H1 (cell line): ENCODE results near the gene PHAX. TPM values are rescaled to one million over a fixed set of nuclear protein-coding genes. Genes with fewer than 3 reads are reported as not detected.

Experiments used
- CTCF ChIA-PET: fragments of 300-600 bp; sonication (Branson Sonifier 250); formaldehyde crosslinking; loops from one replicate; lab custom pipeline; 2021; ENCODE audit not compliant: partially characterized antibody; lab: Charles Lee
- POLR2A ChIA-PET: fragments of 300-600 bp; sonication (Branson Sonifier 250); formaldehyde crosslinking; loops from one replicate; lab custom pipeline; 2021; ENCODE audit warnings: inconsistent platforms; ENCODE audit not compliant: partially characterized antibody; lab: Charles Lee
- DNase-seq, 2 experiments: peaks; one replicate each; pipeline versions ENCODE4 v3.0.0 to v3.0.0-alpha.2; 2010 to 2022; ENCODE audit warnings: low spot score in 2 of 2, low read depth in 1 of 2, mixed read lengths in 1 of 2
- FAIRE-seq: peaks from 2 replicates; lab custom pipeline; 2011; peaks lifted over from hg19 to GRCh38; lab: Jason Lieb, UNC
- H2AFZ ChIP-seq: 2 replicates; pipeline ENCODE4 v1.8.1; 2012; ENCODE audit warnings: low read length, inconsistent platforms
- H2AK5ac ChIP-seq: 2 replicates; pipeline ENCODE4 v1.6.1; 2013; ENCODE audit warnings: low read depth, low read length
- H2BK120ac ChIP-seq: replicated peaks from 2 replicates; pipeline ENCODE3; 2013; ENCODE audit warnings: low read depth, low read length, inconsistent platforms
- H2BK12ac ChIP-seq: 2 replicates; pipeline ENCODE4 v1.6.1; 2013; ENCODE audit warnings: low read depth, low read length
- H2BK15ac ChIP-seq: 2 replicates; pipeline ENCODE4 v1.6.1; 2013; ENCODE audit warnings: low read length
- H2BK20ac ChIP-seq: 2 replicates; pipeline ENCODE4 v1.6.1; 2013; ENCODE audit warnings: low read length
- H2BK5ac ChIP-seq: 2 replicates; pipeline ENCODE4 v1.6.1; 2013; ENCODE audit warnings: low read depth, low read length
- H3K14ac ChIP-seq: 2 replicates; pipeline ENCODE4 v1.6.1; 2013; ENCODE audit warnings: inconsistent platforms; ENCODE audit not compliant: insufficient read length
- H3K18ac ChIP-seq: 2 replicates; pipeline ENCODE4 v1.6.1; 2013; ENCODE audit warnings: low read length; ENCODE audit errors: extremely low read depth
- H3K23ac ChIP-seq: 2 replicates; pipeline ENCODE4 v1.6.1; 2013; ENCODE audit warnings: inconsistent platforms; ENCODE audit not compliant: insufficient read length
- H3K23me2 ChIP-seq: 2 replicates; pipeline ENCODE4 v1.6.1; 2013; ENCODE audit warnings: low read depth, low read length
- H3K27ac ChIP-seq: 2 replicates; pipeline ENCODE4 v1.6.1; 2011; ENCODE audit warnings: low read depth, low read length, inconsistent platforms
- H3K27me3 ChIP-seq, 4 experiments: replicated peaks in 1 of 4; 1 replicate in 1 of 4; 2 replicates in 3 of 4; pipeline versions ENCODE4 v1.6.1 to v1.8.1; 2011 to 2013; ENCODE audit warnings: low read length in 3 of 4, mild to moderate bottlenecking in 3 of 4, inconsistent platforms in 2 of 4, mixed read lengths in 2 of 4, moderate library complexity in 1 of 4; ENCODE audit not compliant: control insufficient read depth in 3 of 4, insufficient read depth in 3 of 4; ENCODE audit errors: extremely low read depth in 1 of 4
- H3K36me3 ChIP-seq, 4 experiments: 2 replicates each; pipeline versions ENCODE4 v1.6.1 to v1.8.1; 2011 to 2013; ENCODE audit warnings: mild to moderate bottlenecking in 4 of 4, low read length in 3 of 4, moderate library complexity in 2 of 4, control low read depth in 1 of 4, inconsistent platforms in 1 of 4; ENCODE audit not compliant: insufficient read depth in 4 of 4, control insufficient read depth in 2 of 4
- H3K4ac ChIP-seq: replicated peaks from 2 replicates; pipeline ENCODE3; 2013; ENCODE audit warnings: low read length, low read depth, mixed read lengths, inconsistent platforms; ENCODE audit not compliant: insufficient read length
- H3K4me1 ChIP-seq, 4 experiments: replicated peaks in 1 of 4; 1 replicate in 1 of 4; 2 replicates in 3 of 4; pipeline versions ENCODE4 v1.6.1 to v1.8.1; 2011 to 2013; ENCODE audit warnings: low read length in 3 of 4, inconsistent platforms in 2 of 4, mixed read lengths in 1 of 4; ENCODE audit not compliant: insufficient read depth in 4 of 4, control insufficient read depth in 3 of 4
- H3K4me2 ChIP-seq, 2 experiments: 2 replicates each; pipeline versions ENCODE4 v1.6.1 to v1.8.1; 2011 to 2013; ENCODE audit warnings: low read depth in 2 of 2, low read length in 2 of 2, control low read depth in 1 of 2, inconsistent platforms in 1 of 2, mild to moderate bottlenecking in 1 of 2; ENCODE audit not compliant: insufficient read depth in 1 of 2
- H3K4me3 ChIP-seq, 4 experiments: fragments of 200-600, 300-600 bp in 1 of 4; sonication (generic), shearing (Covaris generic), sonication (Bioruptor Twin) in 1 of 4; 2 replicates each; pipeline versions ENCODE4 v1.5.1 to v1.8.1; 2011 to 2016; ENCODE audit warnings: low read length in 4 of 4, low read depth in 3 of 4, control low read depth in 2 of 4, inconsistent platforms in 2 of 4, mild to moderate bottlenecking in 2 of 4, mixed read lengths in 1 of 4, moderate library complexity in 1 of 4; ENCODE audit not compliant: insufficient read depth in 2 of 4; ENCODE audit errors: extremely low read depth in 1 of 4
- H3K56ac ChIP-seq: replicated peaks from 2 replicates; pipeline ENCODE3; 2013; ENCODE audit warnings: low read depth, mild to moderate bottlenecking, mixed read lengths, low read length, inconsistent platforms; ENCODE audit not compliant: insufficient read length
- H3K79me1 ChIP-seq: 2 replicates; pipeline ENCODE4 v1.6.1; 2013; ENCODE audit warnings: low read depth, low read length, control low read depth
- H3K79me2 ChIP-seq, 2 experiments: 2 replicates each; pipeline versions ENCODE4 v1.6.1 to v1.8.1; 2012 to 2013; ENCODE audit warnings: low read length in 2 of 2, mild to moderate bottlenecking in 2 of 2, inconsistent platforms in 1 of 2; ENCODE audit not compliant: insufficient read depth in 2 of 2, control insufficient read depth in 1 of 2
- H3K9ac ChIP-seq, 4 experiments: replicated peaks in 1 of 4; 1 replicate in 1 of 4; 2 replicates in 3 of 4; pipeline versions ENCODE4 v1.6.1 to v1.8.1; 2011 to 2013; ENCODE audit warnings: low read depth in 3 of 4, low read length in 3 of 4, control low read depth in 2 of 4, mild to moderate bottlenecking in 2 of 4, moderate library complexity in 2 of 4, inconsistent platforms in 1 of 4; ENCODE audit errors: extremely low read depth in 1 of 4
- H3K9me3 ChIP-seq, 2 experiments: 2 replicates each; pipeline versions ENCODE4 v1.6.1 to v1.8.1; 2012 to 2013; ENCODE audit warnings: mild to moderate bottlenecking in 2 of 2, moderate library complexity in 2 of 2, control low read depth in 1 of 2, inconsistent platforms in 1 of 2, low read depth in 1 of 2, low read length in 1 of 2, mixed read lengths in 1 of 2; ENCODE audit not compliant: insufficient read depth in 2 of 2
- H4K20me1 ChIP-seq, 2 experiments: replicated peaks in 1 of 2; 2 replicates each; pipeline versions ENCODE3 to v1.8.1; 2011 to 2013; ENCODE audit warnings: inconsistent platforms in 2 of 2, low read length in 2 of 2, mild to moderate bottlenecking in 1 of 2; ENCODE audit not compliant: insufficient read depth in 2 of 2, control insufficient read depth in 1 of 2
- H4K5ac ChIP-seq: 2 replicates; pipeline ENCODE4 v1.6.1; 2013; ENCODE audit warnings: low read length, low read depth, mixed read lengths, inconsistent platforms; ENCODE audit not compliant: insufficient read length
- H4K8ac ChIP-seq: 2 replicates; pipeline ENCODE4 v1.8.0; 2013; ENCODE audit warnings: mild to moderate bottlenecking, moderate library complexity, low read length, inconsistent platforms; ENCODE audit not compliant: insufficient read depth; ENCODE audit errors: extremely low read depth
- H4K91ac ChIP-seq: replicated peaks from 2 replicates; pipeline ENCODE3; 2013; ENCODE audit warnings: low read length, mixed read lengths, inconsistent platforms; ENCODE audit not compliant: insufficient read length
- BRCA1 ChIP-seq: IDR thresholded peaks from 2 replicates; pipeline ENCODE4 v1.6.1; 2012; ENCODE audit warnings: low read depth, low read length, improper control_type of control experiment
- CBX5 ChIP-seq: fragments of 300-800, 300-1000 bp; sonication (generic); IDR thresholded peaks from 2 replicates; pipeline ENCODE4 v1.7.1; 2016; ENCODE audit warnings: antibody characterized with exemption, low read length, low read depth
- CHD1 ChIP-seq: IDR thresholded peaks from 2 replicates; pipeline ENCODE4 v1.6.1; 2012; ENCODE audit warnings: low read depth, low read length, improper control_type of control experiment
- CHD2 ChIP-seq: IDR thresholded peaks from 2 replicates; pipeline ENCODE4 v1.6.1; 2012; ENCODE audit warnings: low read length, improper control_type of control experiment
- CREB1 ChIP-seq: IDR thresholded peaks from 2 replicates; pipeline ENCODE4 v1.6.1; 2012; ENCODE audit warnings: inconsistent platforms
- GTF2F1 ChIP-seq: IDR thresholded peaks from 2 replicates; pipeline ENCODE4 v1.6.1; 2012; ENCODE audit warnings: low read depth, low read length, improper control_type of control experiment, borderline replicate concordance
- PHF8 ChIP-seq: fragments of 200-600 bp; sonication (generic); conservative IDR thresholded peaks from 2 replicates; pipeline ENCODE4 v1.7.1; 2012; ENCODE audit warnings: low read depth, mild to moderate bottlenecking, inconsistent platforms, low read length, moderate library complexity
- POU5F1 ChIP-seq: IDR thresholded peaks from 2 replicates; pipeline ENCODE4 v1.6.1; 2011; ENCODE audit warnings: low read depth, mild to moderate bottlenecking, low read length, moderate library complexity
- SP1 ChIP-seq: IDR thresholded peaks from 2 replicates; pipeline ENCODE4 v1.6.1; 2011; ENCODE audit warnings: low read depth, low read length
- SRF ChIP-seq: IDR thresholded peaks from 2 replicates; pipeline ENCODE4 v1.6.1; 2011; ENCODE audit warnings: mild to moderate bottlenecking, low read depth, low read length, moderate library complexity
- TAF1 ChIP-seq: IDR thresholded peaks from 2 replicates; pipeline ENCODE4 v1.6.1; 2011; ENCODE audit warnings: mild to moderate bottlenecking, low read depth, low read length
- WGBS, 2 experiments: shearing (Covaris generic) in 1 of 2; methylation state at CpG; one replicate each; pipeline versions ENCODE4 v1.1.6 to v1.1.7; 2013 to 2015; ENCODE audit warnings: low lambda C conversion rate in 2 of 2, mixed read lengths in 2 of 2, inconsistent platforms in 1 of 2, low coverage in 1 of 2, missing lambda C conversion rate in 1 of 2; ENCODE audit not compliant: insufficient replicate concordance in 2 of 2, insufficient coverage in 1 of 2, insufficient read length in 1 of 2; ENCODE audit errors: extremely low coverage in 1 of 2, missing lambda C conversion rate in 1 of 2; 5-methylcytosine and 5-hydroxymethylcytosine counted together
- polyA plus RNA-seq, 7 experiments: library from polyadenylated mRNA; depleted of rRNA in 3 of 7; stranded (reverse) in 5 of 7; unstranded in 2 of 7; fragments of >200 nt in 5 of 7; fragments of 200-250 nt in 2 of 7; gene quantifications; 1 replicate in 5 of 7; 2 replicates in 1 of 7; 4 replicates in 1 of 7; pipeline versions ENCODE4 v1.2.1 to v1.2.3, GENCODE V29; 2011 to 2013; ENCODE audit warnings: missing spikeins in 2 of 7, mixed read lengths in 2 of 7
- total RNA-seq: library from RNA; stranded (reverse); fragmentation: NEBNext Ultra II Directional; extraction: Animal tissue kit (Norgen Biotek cat#: 25700); gene quantifications from 2 replicates; pipeline ENCODE4 v1.2.1, GENCODE V29; 2021
- TF ChIP-seq, protein P1 (sequence below): IDR thresholded peaks from 2 replicates; pipeline ENCODE4 v1.6.1; 2011; ENCODE audit warnings: low read length, improper control_type of control experiment
- TF ChIP-seq, protein P2 (sequence below): IDR thresholded peaks from 2 replicates; pipeline ENCODE4 v1.6.1; 2011; ENCODE audit warnings: low read depth, mild to moderate bottlenecking, low read length; ENCODE audit not compliant: insufficient read depth

PHAX gene
- total and polyA plus RNA-seq, 2 of the 8 experiments (the other 6 are each of a cell fraction or from before 2014, with no cell fraction given): 32.1 to 59.5 TPM

DNA sequence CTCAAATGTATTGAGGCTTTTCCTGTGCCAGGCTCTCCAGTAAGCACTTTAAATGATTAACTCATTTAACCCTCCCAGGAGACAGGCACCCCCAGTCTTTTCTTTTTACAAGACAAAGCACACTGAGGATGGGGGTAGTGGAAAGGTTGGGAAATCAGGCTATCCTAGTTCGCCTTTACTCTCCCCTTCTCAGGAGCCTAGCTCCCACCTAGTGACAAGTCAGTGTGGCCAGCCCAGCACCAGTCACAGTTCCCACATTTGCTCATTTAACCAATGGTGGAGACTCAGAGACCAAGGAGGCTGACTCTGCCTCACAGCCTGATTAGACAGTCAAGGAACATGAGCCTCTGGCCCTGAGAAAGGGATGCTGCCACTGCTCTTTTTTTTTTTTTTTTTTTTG lies 9.2 kb upstream of the PHAX start:
- Histone ChIP-seq H2AK5ac (no peak overlapping the region), H3K23me2 (peaks cover 7% of the 10 kb centered on the region), H2BK120ac (no peak overlapping the region), H3K79me1 (no peaks in the 10 kb centered on the region; the same call in 1 of the 2 replicates), H3K4me1 (peaks cover 0 to 8% (median 2%) of the 10 kb centered on the region in 4 experiments; a peak in 2 of 7 replicates), H2AFZ (no peak overlapping the region), H3K14ac (no peak overlapping the region), H4K91ac (no peak overlapping the region), H4K5ac (no peak overlapping the region), H3K23ac (no peak overlapping the region), H2BK15ac (no peak overlapping the region), H2BK20ac (no peak overlapping the region), H3K4ac (no peak overlapping the region), H4K20me1 (peaks cover 4 to 5% of the 10 kb centered on the region in 2 experiments), H3K18ac (no peak overlapping the region), H4K8ac (no peak overlapping the region), H3K9ac (no peak overlapping the region; a peak in 1 of 7 replicates), H3K4me3 (no peak overlapping the region), H2BK5ac (no peak overlapping the region), H2BK12ac (no peak overlapping the region), H3K56ac (no peak overlapping the region), H3K27me3 (no peaks in the 10 kb centered on the region), H3K27ac (no peak overlapping the region), H3K4me2 (peak overlapping the region; percentile 11 to 90; a peak in 2 of 4 replicates), H3K36me3 (peaks cover 0 to 47% (median 18%) of the 10 kb centered on the region in 4 experiments; a peak in 7 of 8 replicates), H3K9me3 (peaks cover 0 to 7% of the 10 kb centered on the region in 2 experiments; a peak in 1 of 4 replicates), H3K79me2 (peaks cover 6 to 33% of the 10 kb centered on the region in 2 experiments)
- peak; percentile 72 for FAIRE-seq
- ChIA-PET POLR2A (interaction anchor here (0.9 to 4.7 kb wide), 5 partner anchors 10 to 20 kb away, joined by 3 to 19 read pairs (median 8); partner anchors contain the start of gene PHAX), CTCF (interaction anchor here (1.1 to 2.3 kb wide), 2 partner anchors 9 to 52 kb away, joined by 3 to 12 read pairs; partner anchors contain the start of gene PHAX)
- DNase-seq: peak in 1 of 2 experiments; percentile 54
- 36% methylated on average over 1 of the region's 1 CpG; no CpG with 5 or more reads in 1 of the 2 experiments for WGBS, 2 experiments
- TF ChIP-seq SRF (no peak), BRCA1 (no peak), GTF2F1 (no peak), TAF1 (no peak), CREB1 (no peak), POU5F1 (no peak), CHD1 (no peak), SP1 (no peak), PHF8 (no peak), CBX5 (no peak), CHD2 (no peak)
- TF ChIP-seq, protein P1, sequence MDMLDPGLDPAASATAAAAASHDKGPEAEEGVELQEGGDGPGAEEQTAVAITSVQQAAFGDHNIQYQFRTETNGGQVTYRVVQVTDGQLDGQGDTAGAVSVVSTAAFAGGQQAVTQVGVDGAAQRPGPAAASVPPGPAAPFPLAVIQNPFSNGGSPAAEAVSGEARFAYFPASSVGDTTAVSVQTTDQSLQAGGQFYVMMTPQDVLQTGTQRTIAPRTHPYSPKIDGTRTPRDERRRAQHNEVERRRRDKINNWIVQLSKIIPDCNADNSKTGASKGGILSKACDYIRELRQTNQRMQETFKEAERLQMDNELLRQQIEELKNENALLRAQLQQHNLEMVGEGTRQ: no peak
- TF ChIP-seq, protein P2, sequence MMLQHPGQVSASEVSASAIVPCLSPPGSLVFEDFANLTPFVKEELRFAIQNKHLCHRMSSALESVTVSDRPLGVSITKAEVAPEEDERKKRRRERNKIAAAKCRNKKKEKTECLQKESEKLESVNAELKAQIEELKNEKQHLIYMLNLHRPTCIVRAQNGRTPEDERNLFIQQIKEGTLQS: no peak
